HepG2 (cell line): ENCODE results near the gene MYO19. TPM values are rescaled to one million over a fixed set of nuclear protein-coding genes. Genes with fewer than 3 reads are reported as not detected.
A peak's percentile ranks its signal among the peaks of the same experiment; 100 is the strongest.

Experiments
- BCL3 ChIP-seq: sonication (generic); formaldehyde crosslinking; IDR thresholded peaks from 2 replicates; pipeline ENCODE4 v1.5.1; 2020; ENCODE audit warnings: mild to moderate bottlenecking, missing genetic modification reagents, moderate library complexity
- BHLHE40 ChIP-seq: IDR thresholded peaks from 2 replicates; pipeline ENCODE4 v1.6.1; 2011; ENCODE audit warnings: low read length, improper control_type of control experiment
- HNF1A ChIP-seq, 2 experiments: sonication (generic) in 1 of 2; formaldehyde crosslinking in 1 of 2; IDR thresholded peaks; 2 replicates each; pipeline versions ENCODE4 v1.4.0 to v1.6.1; 2016 to 2020; ENCODE audit warnings: borderline replicate concordance in 1 of 2, low read depth in 1 of 2, mild to moderate bottlenecking in 1 of 2, missing genetic modification reagents in 1 of 2
- KLF13 ChIP-seq: sonication (generic); formaldehyde crosslinking; IDR thresholded peaks from 2 replicates; pipeline ENCODE4 v1.4.0; 2020; ENCODE audit warnings: mild to moderate bottlenecking, missing genetic modification reagents
- KMT2A ChIP-seq: sonication (generic); formaldehyde crosslinking; IDR thresholded peaks from 2 replicates; pipeline ENCODE4 v1.4.0; 2020; ENCODE audit warnings: missing genetic modification reagents
- MAX ChIP-seq: IDR thresholded peaks from 2 replicates; pipeline ENCODE4 v1.6.1; 2012; ENCODE audit warnings: inconsistent platforms
- NBN ChIP-seq: fragments of 450-650 bp; conservative IDR thresholded peaks from 2 replicates; pipeline ENCODE4 v1.6.1; 2017
- NPAS2 ChIP-seq: sonication (generic); formaldehyde crosslinking; IDR thresholded peaks from 2 replicates; pipeline ENCODE4 v1.8.0; 2022; ENCODE audit warnings: mild to moderate bottlenecking, missing genetic modification reagents, borderline replicate concordance
- RERE ChIP-seq: IDR thresholded peaks from 2 replicates; pipeline ENCODE4 v1.6.1; 2016; ENCODE audit warnings: low read depth, missing genetic modification reagents, missing compliant biosample characterization
- RFX5 ChIP-seq: IDR thresholded peaks from 2 replicates; pipeline ENCODE4 v1.6.1; 2011; ENCODE audit warnings: low read depth, low read length, improper control_type of control experiment
- ZNF382 ChIP-seq: sonication (generic); formaldehyde crosslinking; IDR thresholded peaks from 2 replicates; pipeline ENCODE4 v1.5.0; 2020; ENCODE audit warnings: missing genetic modification reagents, mild to moderate bottlenecking, borderline replicate concordance
- ZNF660 ChIP-seq: sonication (generic); formaldehyde crosslinking; IDR thresholded peaks from 2 replicates; pipeline ENCODE4 v1.5.1; 2020; ENCODE audit warnings: mild to moderate bottlenecking, low read depth, missing genetic modification reagents, borderline replicate concordance
- ZNF800 ChIP-seq: sonication (generic); formaldehyde crosslinking; IDR thresholded peaks from 2 replicates; pipeline ENCODE4 v1.4.0; 2020; ENCODE audit warnings: missing genetic modification reagents
- polyA plus RNA-seq, 8 experiments: library from polyadenylated mRNA; depleted of rRNA in 3 of 8; stranded (reverse) in 7 of 8; unstranded in 1 of 8; fragments of >200 nt; fragmentation: Illumina TruSeq in 4 of 8; extraction: Trizol in 4 of 8; gene quantifications; 2 replicates each; pipeline versions ENCODE4 v1.2.1 to v1.2.3, GENCODE V29; 2011 to 2016; ENCODE audit warnings: low read depth in 4 of 8, missing spikeins in 1 of 8, mixed read lengths in 1 of 8; ENCODE audit not compliant: insufficient read depth in 1 of 8
- total RNA-seq, 5 experiments: library from RNA; depleted of rRNA; stranded (reverse); fragments of >200 nt; fragmentation: Illumina TruSeq; extraction: Trizol; gene quantifications; 2 replicates each; pipeline ENCODE4 v1.2.3, GENCODE V29; 2016; ENCODE audit warnings: low read depth in 1 of 5

Gene MYO19
- total and polyA plus RNA-seq, 2 of the 13 experiments (the other 11 are each of a cell fraction or from before 2014, with no cell fraction given), result 75.7 to 82.3 TPM

GRCh38 chr17:36534840-36535668 is at the start of gene MYO19, which contains the start of gene PIGW (continued):
- TF ChIP-seq ZNF800 (CRISPR knock-in tag) (peak; percentile 83), KMT2A (CRISPR knock-in tag) (peak; percentile 89), NPAS2 (CRISPR knock-in tag) (no peak; the same call in 1 of the 2 replicates), RFX5 (0 out of 2 replicates have a peak, but pooled peaks have one; percentile 6), RERE (CRISPR knock-in tag) (no peak), HNF1A (IDR thresholded peaks at IDR 0.05; ENCODE audit: low read depth) (no peak), HNF1A (CRISPR knock-in tag; IDR thresholded peaks at IDR 0.05; ENCODE audit: borderline replicate concordance) (peak; percentile 26; the same call in 1 of the 2 replicates), BCL3 (CRISPR knock-in tag) (peak; percentile 65; the same call in 1 of the 2 replicates), MAX (peak; percentile 97), ZNF382 (CRISPR knock-in tag) (no peak), ZNF660 (CRISPR knock-in tag) (no peak), BHLHE40 (peak; percentile 84), KLF13 (CRISPR knock-in tag) (no peak), NBN (no peak)
